ENCODE measurements around the gene TGFBI.

The TGFBI gene

GRCh38 chr5:136051486-136052220 lies 22.9 kb downstream of the TGFBI start:
- TF ChIP-seq TAF1 (IDR thresholded peaks at IDR 0.05; ENCODE audit: borderline replicate concordance, insufficient read depth, low read length) (no peak), POLR2AphosphoS5 (IDR thresholded peaks at IDR 0.05; ENCODE audit: low read depth, low read length) (no peak), FOXP2 (optimal IDR thresholded peaks at IDR 0.05; ENCODE audit: borderline replicate concordance, extremely low read depth, extremely low read length, insufficient read depth) (no peak), SIN3A (IDR thresholded peaks at IDR 0.05; ENCODE audit: borderline replicate concordance, insufficient read depth, low read length) (no peak)
- TF ChIP-seq, protein P1, sequence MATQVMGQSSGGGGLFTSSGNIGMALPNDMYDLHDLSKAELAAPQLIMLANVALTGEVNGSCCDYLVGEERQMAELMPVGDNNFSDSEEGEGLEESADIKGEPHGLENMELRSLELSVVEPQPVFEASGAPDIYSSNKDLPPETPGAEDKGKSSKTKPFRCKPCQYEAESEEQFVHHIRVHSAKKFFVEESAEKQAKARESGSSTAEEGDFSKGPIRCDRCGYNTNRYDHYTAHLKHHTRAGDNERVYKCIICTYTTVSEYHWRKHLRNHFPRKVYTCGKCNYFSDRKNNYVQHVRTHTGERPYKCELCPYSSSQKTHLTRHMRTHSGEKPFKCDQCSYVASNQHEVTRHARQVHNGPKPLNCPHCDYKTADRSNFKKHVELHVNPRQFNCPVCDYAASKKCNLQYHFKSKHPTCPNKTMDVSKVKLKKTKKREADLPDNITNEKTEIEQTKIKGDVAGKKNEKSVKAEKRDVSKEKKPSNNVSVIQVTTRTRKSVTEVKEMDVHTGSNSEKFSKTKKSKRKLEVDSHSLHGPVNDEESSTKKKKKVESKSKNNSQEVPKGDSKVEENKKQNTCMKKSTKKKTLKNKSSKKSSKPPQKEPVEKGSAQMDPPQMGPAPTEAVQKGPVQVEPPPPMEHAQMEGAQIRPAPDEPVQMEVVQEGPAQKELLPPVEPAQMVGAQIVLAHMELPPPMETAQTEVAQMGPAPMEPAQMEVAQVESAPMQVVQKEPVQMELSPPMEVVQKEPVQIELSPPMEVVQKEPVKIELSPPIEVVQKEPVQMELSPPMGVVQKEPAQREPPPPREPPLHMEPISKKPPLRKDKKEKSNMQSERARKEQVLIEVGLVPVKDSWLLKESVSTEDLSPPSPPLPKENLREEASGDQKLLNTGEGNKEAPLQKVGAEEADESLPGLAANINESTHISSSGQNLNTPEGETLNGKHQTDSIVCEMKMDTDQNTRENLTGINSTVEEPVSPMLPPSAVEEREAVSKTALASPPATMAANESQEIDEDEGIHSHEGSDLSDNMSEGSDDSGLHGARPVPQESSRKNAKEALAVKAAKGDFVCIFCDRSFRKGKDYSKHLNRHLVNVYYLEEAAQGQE (IDR thresholded peaks at IDR 0.05; ENCODE audit: insufficient read depth in 1 of 2, low read depth in 2 of 2, low read length in 2 of 2), result no peak

DNA sequence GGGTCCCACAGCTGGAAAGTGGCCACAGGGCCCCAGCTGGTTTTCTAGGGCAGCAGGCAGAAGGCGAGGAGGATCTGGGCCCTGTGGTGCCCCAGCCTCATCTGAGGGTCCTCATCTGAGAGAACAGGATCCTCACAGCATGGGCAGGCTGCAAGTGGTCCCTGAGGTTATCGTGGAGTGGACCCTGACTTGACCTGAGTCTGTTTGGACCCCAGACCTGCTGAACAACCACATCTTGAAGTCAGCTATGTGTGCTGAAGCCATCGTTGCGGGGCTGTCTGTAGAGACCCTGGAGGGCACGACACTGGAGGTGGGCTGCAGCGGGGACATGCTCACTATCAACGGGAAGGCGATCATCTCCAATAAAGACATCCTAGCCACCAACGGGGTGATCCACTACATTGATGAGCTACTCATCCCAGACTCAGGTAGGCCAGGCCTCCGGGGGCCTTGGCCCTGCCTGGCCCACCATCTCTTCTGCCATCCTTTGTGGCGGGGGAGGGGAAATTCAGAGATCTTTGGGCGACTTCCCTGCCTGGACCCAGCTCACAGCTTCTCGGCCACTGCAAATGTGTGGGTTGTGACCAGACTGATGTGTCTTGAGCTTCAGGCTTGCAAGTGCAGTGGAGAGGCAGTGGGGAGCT lies 24.0 kb downstream of the TGFBI start:
- TF ChIP-seq SIN3A (IDR thresholded peaks at IDR 0.05; ENCODE audit: borderline replicate concordance, insufficient read depth, low read length), result no peak

- no peak for TF ChIP-seq FOXP2 (optimal IDR thresholded peaks at IDR 0.05; ENCODE audit: borderline replicate concordance, extremely low read depth, extremely low read length, insufficient read depth)
- TF ChIP-seq POLR2AphosphoS5 (IDR thresholded peaks at IDR 0.05; ENCODE audit: low read depth, low read length), result no peak
- no peak for TF ChIP-seq TAF1 (IDR thresholded peaks at IDR 0.05; ENCODE audit: borderline replicate concordance, insufficient read depth, low read length)
- TF ChIP-seq, protein P1 (IDR thresholded peaks at IDR 0.05; ENCODE audit: insufficient read depth in 1 of 2, low read depth in 2 of 2, low read length in 2 of 2), result no peak
- TF ChIP-seq SIN3A (IDR thresholded peaks at IDR 0.05; ENCODE audit: borderline replicate concordance, insufficient read depth, low read length), result no peak
These were observed 24.8 kb downstream of the TGFBI start for GRCh38 chr5:136053336-136054141.

GRCh38 chr5:136054142-136055019 lies 25.6 kb downstream of the TGFBI start:
- no peak for TF ChIP-seq TAF1 (IDR thresholded peaks at IDR 0.05; ENCODE audit: borderline replicate concordance, insufficient read depth, low read length)
- TF ChIP-seq, protein P1 (IDR thresholded peaks at IDR 0.05; ENCODE audit: insufficient read depth in 1 of 2, low read depth in 2 of 2, low read length in 2 of 2), result peak in 1 of 2 experiments; percentile 60; a peak in 1 of 4 replicates
